DOHH2 (cell line): ENCODE results near the gene IRF2.

Experiments
- H3F3A ChIP-seq: fragments of 200-600 bp; sonication (generic), shearing (Covaris generic); 2 replicates; pipeline ENCODE4 v1.6.0; 2016; ENCODE audit warnings: antibody characterized with exemption, mild to moderate bottlenecking; ENCODE audit not compliant: control insufficient read depth, insufficient read depth
- H3K27ac ChIP-seq: fragments of 200-600 bp; sonication (generic); 2 replicates; pipeline ENCODE4 v1.5.1; 2014; ENCODE audit warnings: low read depth, mild to moderate bottlenecking, low read length, moderate library complexity
- H3K27me3 ChIP-seq: fragments of 200-600 bp; sonication (generic); 2 replicates; pipeline ENCODE4 v1.6.1; 2014; ENCODE audit warnings: mild to moderate bottlenecking, low read length, mixed read lengths; ENCODE audit not compliant: control insufficient read depth
- H3K36me3 ChIP-seq: fragments of 200-600 bp; sonication (generic); 2 replicates; pipeline ENCODE4 v1.6.1; 2014; ENCODE audit warnings: mild to moderate bottlenecking, low read length, moderate library complexity, mixed read lengths; ENCODE audit not compliant: control insufficient read depth
- H3K4me1 ChIP-seq: fragments of 200-600 bp; sonication (generic); 2 replicates; pipeline ENCODE4 v1.6.1; 2014; ENCODE audit warnings: mild to moderate bottlenecking, low read length, mixed read lengths; ENCODE audit not compliant: control insufficient read depth
- H3K4me2 ChIP-seq: fragments of 200-600 bp; sonication (generic); 2 replicates; pipeline ENCODE4 v1.6.0; 2014; ENCODE audit warnings: mild to moderate bottlenecking, low read length, moderate library complexity
- H3K4me3 ChIP-seq: fragments of 200-600 bp; sonication (generic); 2 replicates; pipeline ENCODE4 v1.5.1; 2014; ENCODE audit warnings: mild to moderate bottlenecking, low read length, mixed read lengths
- H3K79me2 ChIP-seq: fragments of 200-600 bp; sonication (generic); 2 replicates; pipeline ENCODE4 v1.6.1; 2014; ENCODE audit warnings: mild to moderate bottlenecking, low read length, mixed read lengths; ENCODE audit not compliant: control insufficient read depth
- H3K9me2 ChIP-seq: fragments of 200-600 bp; sonication (generic); replicated peaks from 2 replicates; pipeline ENCODE4 v1.6.1; 2014; ENCODE audit warnings: mild to moderate bottlenecking, low read length, mixed read lengths; ENCODE audit not compliant: control insufficient read depth
- H3K9me3 ChIP-seq: fragments of 200-600 bp; sonication (generic); 2 replicates; pipeline ENCODE4 v1.6.1; 2014; ENCODE audit warnings: antibody characterized with exemption, low read length, mixed read lengths; ENCODE audit not compliant: control insufficient read depth, insufficient read depth
- H4K20me1 ChIP-seq: fragments of 200-600 bp; sonication (generic); 2 replicates; pipeline ENCODE4 v1.6.0; 2014; ENCODE audit warnings: low read depth, mild to moderate bottlenecking, antibody characterized with exemption, low read length, moderate library complexity; ENCODE audit not compliant: control insufficient read depth, insufficient read depth
- EZH2phosphoT487 ChIP-seq: fragments of 200-600 bp; sonication (generic); IDR thresholded peaks from 2 replicates; pipeline ENCODE4 v1.6.1; 2017; ENCODE audit warnings: borderline replicate concordance, mild to moderate bottlenecking, antibody characterized with exemption, low read length, moderate library complexity, mixed read lengths
- TF ChIP-seq, protein P1 (sequence below): fragments of 200-600 bp; sonication (generic); IDR thresholded peaks from one replicate; pipeline ENCODE4 v1.5.1; 2014; ENCODE audit warnings: antibody characterized with exemption, mild to moderate bottlenecking, low read depth, low read length; ENCODE audit not compliant: poor library complexity, severe bottlenecking

Gene IRF2

DNA sequence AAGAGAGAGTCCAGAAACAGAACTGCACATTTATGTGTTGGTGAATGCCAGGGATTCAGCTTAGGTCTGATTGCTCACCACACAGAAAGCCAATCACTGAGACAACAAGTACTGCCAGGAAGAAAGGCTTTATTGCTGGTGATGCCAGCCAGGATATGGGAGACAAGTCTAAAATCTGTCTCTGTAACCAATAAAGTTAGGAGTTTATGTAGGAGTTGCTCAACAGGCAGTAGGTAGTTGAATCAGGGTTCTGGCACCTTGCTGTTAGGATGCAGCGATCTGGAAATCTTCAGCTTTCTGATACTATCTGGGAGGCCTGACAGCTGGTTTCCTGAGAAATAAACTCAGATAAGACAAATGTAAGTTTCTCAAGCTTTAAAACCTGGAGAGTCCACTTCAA, 136.4 kb downstream of the IRF2 start:
- Histone ChIP-seq H3K27ac (no peak overlapping the region), H3K9me3 (no peaks in the 10 kb centered on the region), H3K4me2 (no peak overlapping the region), H3K4me1 (no peaks in the 10 kb centered on the region), H3K27me3 (peaks cover 17% of the 10 kb centered on the region), H3K79me2 (no peaks in the 10 kb centered on the region), H3F3A (no peaks in the 10 kb centered on the region), H3K9me2 (no peaks in the 10 kb centered on the region), H4K20me1 (no peaks in the 10 kb centered on the region), H3K36me3 (no peaks in the 10 kb centered on the region), H3K4me3 (no peak overlapping the region)
- no peak for TF ChIP-seq EZH2phosphoT487
- TF ChIP-seq, protein P1, sequence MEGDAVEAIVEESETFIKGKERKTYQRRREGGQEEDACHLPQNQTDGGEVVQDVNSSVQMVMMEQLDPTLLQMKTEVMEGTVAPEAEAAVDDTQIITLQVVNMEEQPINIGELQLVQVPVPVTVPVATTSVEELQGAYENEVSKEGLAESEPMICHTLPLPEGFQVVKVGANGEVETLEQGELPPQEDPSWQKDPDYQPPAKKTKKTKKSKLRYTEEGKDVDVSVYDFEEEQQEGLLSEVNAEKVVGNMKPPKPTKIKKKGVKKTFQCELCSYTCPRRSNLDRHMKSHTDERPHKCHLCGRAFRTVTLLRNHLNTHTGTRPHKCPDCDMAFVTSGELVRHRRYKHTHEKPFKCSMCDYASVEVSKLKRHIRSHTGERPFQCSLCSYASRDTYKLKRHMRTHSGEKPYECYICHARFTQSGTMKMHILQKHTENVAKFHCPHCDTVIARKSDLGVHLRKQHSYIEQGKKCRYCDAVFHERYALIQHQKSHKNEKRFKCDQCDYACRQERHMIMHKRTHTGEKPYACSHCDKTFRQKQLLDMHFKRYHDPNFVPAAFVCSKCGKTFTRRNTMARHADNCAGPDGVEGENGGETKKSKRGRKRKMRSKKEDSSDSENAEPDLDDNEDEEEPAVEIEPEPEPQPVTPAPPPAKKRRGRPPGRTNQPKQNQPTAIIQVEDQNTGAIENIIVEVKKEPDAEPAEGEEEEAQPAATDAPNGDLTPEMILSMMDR, result no peak
